K562 treated with DMSO at 1 percent for 4 hours (cell line): ENCODE results near the gene MIOX. TPM values are rescaled to one million over a fixed set of nuclear protein-coding genes. Genes with fewer than 3 reads are reported as not detected.

ENCODE experiments used
- total RNA-seq: library from RNA; unstranded; fragments of 300-600 nt; gene quantifications from 2 replicates; pipeline ENCODE4 v1.2.3, GENCODE V29; 2022; ENCODE audit not compliant: insufficient read depth

MIOX gene
- total RNA-seq: not detected in 2 replicates

DNA sequence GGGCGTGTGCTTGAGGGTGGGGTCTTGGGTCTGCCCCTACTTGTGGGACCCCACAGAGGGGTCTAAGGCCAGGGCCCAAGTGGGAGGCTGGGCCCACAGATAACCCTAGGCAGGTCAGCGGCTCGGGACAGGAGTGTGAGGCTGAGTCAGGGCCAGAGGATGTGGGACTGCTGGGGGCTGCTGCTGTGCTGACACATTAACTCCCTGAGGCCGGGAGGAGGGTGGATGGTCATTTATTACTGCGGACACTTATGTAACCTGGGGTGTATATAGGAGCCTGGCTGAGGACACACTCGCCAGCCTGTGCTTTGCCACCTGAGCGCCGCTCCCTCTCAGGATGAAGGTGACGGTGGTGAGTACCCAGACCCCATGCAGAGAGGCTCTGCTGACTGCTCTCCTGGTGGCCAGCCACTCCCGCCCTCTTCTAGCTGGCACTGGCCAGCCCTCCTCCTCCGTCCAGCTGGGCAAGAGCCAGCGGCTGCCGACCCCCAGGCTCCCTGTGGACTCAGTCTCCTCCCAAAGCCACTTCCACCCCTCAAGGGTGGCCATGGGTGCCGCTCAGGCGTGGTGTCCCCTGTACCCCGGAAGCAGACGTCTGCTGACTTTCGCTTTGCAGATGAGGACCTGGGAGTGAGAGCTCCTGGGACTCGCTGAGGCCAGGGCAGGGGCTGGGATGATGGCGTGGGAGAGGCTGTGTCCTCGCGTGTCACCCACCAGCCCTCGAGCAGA is at the start of gene MIOX:
Gene MIOX, plus strand, starts transcription at position 299 of the 729 bp plus-strand sequence. Its CDS starts 39 bp downstream, at position 338.

DNA sequence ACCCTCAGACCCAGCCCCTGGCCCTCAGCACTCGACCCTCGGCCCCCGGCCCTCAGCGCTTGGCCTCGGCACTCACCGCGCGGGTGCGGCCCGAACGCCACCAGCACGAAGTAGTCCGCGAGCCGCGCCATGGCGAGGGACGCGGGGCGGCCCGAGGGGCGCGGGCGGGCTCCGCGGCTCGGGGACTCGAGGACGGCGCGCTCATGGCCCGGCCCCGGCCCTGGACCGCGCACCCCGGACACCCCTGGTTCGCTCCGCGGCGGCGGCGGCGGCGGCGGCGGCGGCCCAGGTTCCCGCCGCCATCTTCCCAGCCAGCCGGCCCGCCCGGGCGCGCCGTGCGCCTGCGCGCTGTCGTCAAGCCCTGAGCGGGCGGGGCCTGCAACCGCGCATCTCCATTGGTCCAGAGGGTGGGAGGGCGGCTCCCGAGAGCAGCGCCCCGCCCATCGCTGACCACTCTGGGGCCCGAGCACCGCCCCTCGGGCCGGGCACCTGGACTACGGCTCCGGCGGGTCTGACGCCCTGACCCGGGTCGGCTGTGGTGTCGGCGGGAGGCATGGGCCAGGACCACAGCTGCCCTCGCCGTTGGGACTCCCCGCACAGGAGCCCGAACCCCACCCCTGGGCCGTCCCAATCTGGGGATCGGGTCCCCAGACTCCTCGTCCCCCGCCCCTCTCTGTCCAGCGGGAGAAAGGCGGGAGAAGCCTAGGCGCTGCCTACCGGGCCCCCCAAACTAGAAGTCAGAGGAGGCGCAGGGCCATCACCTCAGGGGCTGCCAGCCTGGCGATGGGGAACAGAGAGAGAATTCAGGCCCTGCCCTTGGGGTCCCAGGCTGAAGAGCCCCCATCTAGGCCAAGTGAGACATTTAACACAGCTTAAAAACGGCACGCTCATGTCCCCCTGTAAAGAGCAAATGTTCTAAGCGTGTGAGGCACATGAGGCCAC is 11.7 kb upstream of the MIOX start, which contains the start of gene SBF1:
Gene SBF1, minus strand, starts transcription at position 326 of the 942 bp plus-strand sequence. Its CDS starts 195 bp downstream, at position 131.

GRCh38 chr22:50481440-50482106 is 5.1 kb upstream of the MIOX start, which contains the start of gene ADM2:
ADM2 (plus strand) TSS chr22:50481543; CDS start chr22:50481848, 305 bp downstream.

GRCh38 chr22:50507421-50507990 is 20.8 kb downstream of the MIOX start, which contains the start of gene LMF2:
LMF2 (minus strand) TSS chr22:50507702; CDS start chr22:50507675, 27 bp downstream.

GRCh38 chr22:50507991-50508884 is 21.6 kb downstream of the MIOX start, which contains the start of gene NCAPH2:
NCAPH2 (plus strand) TSS chr22:50508224; CDS start chr22:50508338, 114 bp downstream.

DNA sequence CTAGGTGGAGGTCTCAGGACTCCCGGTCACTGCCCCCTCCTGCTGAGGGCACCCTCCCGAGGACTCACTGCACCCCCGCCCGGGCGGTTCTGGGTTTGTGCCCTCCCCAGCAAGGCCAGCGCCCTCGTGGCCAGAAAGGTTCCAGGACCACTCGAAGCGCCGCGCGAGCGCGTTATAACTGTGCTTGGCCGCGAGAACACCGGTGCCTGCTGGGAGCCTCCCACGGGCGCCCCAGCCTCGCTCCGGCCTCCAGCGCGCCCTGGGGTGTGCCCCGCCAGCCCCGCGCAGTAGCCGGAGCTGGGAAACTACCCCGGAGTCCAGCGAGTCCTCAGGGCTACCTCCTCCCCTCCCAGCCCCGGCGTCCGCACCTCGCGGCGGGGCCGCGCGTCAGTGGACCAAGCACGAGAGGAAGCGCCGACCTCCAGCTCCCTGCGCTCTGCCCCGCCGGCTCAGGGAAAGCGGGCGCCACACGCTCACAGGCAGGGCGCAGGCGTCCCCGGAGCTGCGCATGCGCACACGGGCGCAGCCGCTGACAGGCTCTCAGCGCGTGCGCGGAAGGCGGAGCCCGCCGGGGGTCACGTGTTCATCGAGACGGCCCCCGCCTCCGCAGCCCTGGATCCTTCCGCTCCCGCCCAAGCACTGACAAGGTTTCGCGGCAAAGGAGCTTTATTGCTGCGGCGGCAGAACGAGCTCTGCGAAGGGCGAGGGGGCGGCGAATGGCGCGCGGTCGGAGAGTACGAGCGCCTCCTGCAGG is 38.6 kb downstream of the MIOX start, which contains the start of gene SCO2:
Gene SCO2, minus strand, starts transcription at position 495 of the 754 bp plus-strand sequence. CDS start 1,187 bp downstream, outside the sequence.

GRCh38 chr22:50529897-50530579 is 43.4 kb downstream of the MIOX start, which contains the start of gene TYMP:
TYMP (minus strand) TSS chr22:50530012; CDS start chr22:50529709, 303 bp downstream.

Other genes starting within 250 kb of the MIOX start
- 11.9 and 16.1 TPM in 2 replicates for gene TUBGCP6, start 241.8 kb upstream of the MIOX start, total RNA-seq
- gene HDAC10, start 235.6 kb upstream of the MIOX start, total RNA-seq: 25.1 and 29.2 TPM in 2 replicates
- gene MAPK12, start 225.2 kb upstream of the MIOX start, total RNA-seq: 24.5 and 32.8 TPM in 2 replicates
- 7.2 and 11.4 TPM in 2 replicates for gene MAPK11, start 216.5 kb upstream of the MIOX start, total RNA-seq
- gene PLXNB2, start 179.2 kb upstream of the MIOX start, total RNA-seq: 34.3 and 35.7 TPM in 2 replicates
- gene DENND6B, start 159.8 kb upstream of the MIOX start, total RNA-seq: 1.8 TPM in 2 replicates
- gene PPP6R2, start 143.5 kb upstream of the MIOX start, total RNA-seq: 42.2 and 49.8 TPM in 2 replicates
- gene SBF1, start 11.8 kb upstream of the MIOX start, total RNA-seq: 46.6 and 47.5 TPM in 2 replicates
- gene ADM2, start 5.3 kb upstream of the MIOX start, total RNA-seq: 8.0 and 9.4 TPM in 2 replicates
- gene LMF2, start 20.8 kb downstream of the MIOX start, total RNA-seq: 52.4 and 57.2 TPM in 2 replicates
- 70.5 and 85.1 TPM in 2 replicates for gene NCAPH2, start 21.4 kb downstream of the MIOX start, total RNA-seq
- 2.4 and 4.6 TPM in 2 replicates for gene SCO2, start 38.7 kb downstream of the MIOX start, total RNA-seq
- gene TYMP, start 43.2 kb downstream of the MIOX start, total RNA-seq: 4.4 and 7.1 TPM in 2 replicates
- gene KLHDC7B, start 59.0 kb downstream of the MIOX start, total RNA-seq: 8.1 and 14.9 TPM in 2 replicates
- gene SYCE3, start 76.1 kb downstream of the MIOX start, total RNA-seq: not detected in 2 replicates
- gene CPT1B, start 91.6 kb downstream of the MIOX start, total RNA-seq: 6.1 and 10.6 TPM in 2 replicates
- 17.3 and 26.2 TPM in 2 replicates for gene CHKB, start 96.0 kb downstream of the MIOX start, total RNA-seq
- 0.47 and 1.2 TPM in 2 replicates for gene MAPK8IP2, start 113.9 kb downstream of the MIOX start, total RNA-seq
- gene ARSA, start 141.3 kb downstream of the MIOX start, total RNA-seq: 21.2 and 25.4 TPM in 2 replicates
- not detected in 2 replicates for gene SHANK3, start 186.0 kb downstream of the MIOX start, total RNA-seq